Stimulated activated naive B cell treated with anti-CD40 and anti-IgM and Interleukin-4, amounts not matched to agents 10 μg/mL and 1 μg/mL and 100 μg/mL, for 72 hours (primary cell): ENCODE data around the gene LATS1.
"Not testable (repeated sequence)": the region's sequence is repeated elsewhere in the genome, so short reads cannot be mapped to it uniquely, and the experiment has no call there.

Source experiments
- ATAC-seq, 2 donors: fragments of 150-1000 bp; cut with Tn5 transposase; replicated peaks; 2 replicates each; pipeline ENCODE4 v1.10.0; 2021; ENCODE audit warnings: moderate library complexity in 1 of 2
- DNase-seq: peaks from one replicate; pipeline ENCODE4 v3.0.0; 2021
- H3K27ac Mint-ChIP-seq: one replicate; pipeline ENCODE4 v1.8.0; 2022; ENCODE audit warnings: mild to moderate bottlenecking, mixed read lengths
- H3K27me3 Mint-ChIP-seq, 2 donors: one replicate each; pipeline ENCODE4 v1.8.0; 2022; ENCODE audit warnings: mixed read lengths in 2 of 2
- H3K36me3 Mint-ChIP-seq, 2 donors: one replicate each; pipeline ENCODE4 v1.8.0; 2022; ENCODE audit warnings: mixed read lengths in 2 of 2, mild to moderate bottlenecking in 1 of 2
- H3K4me1 Mint-ChIP-seq, 2 donors: one replicate each; pipeline ENCODE4 v1.8.0; 2022; ENCODE audit warnings: mixed read lengths in 2 of 2, mild to moderate bottlenecking in 1 of 2
- H3K4me3 Mint-ChIP-seq, 2 donors: one replicate each; pipeline ENCODE4 v1.8.0; 2022; ENCODE audit warnings: mild to moderate bottlenecking in 2 of 2, mixed read lengths in 2 of 2, moderate library complexity in 1 of 2
- H3K9me3 Mint-ChIP-seq, 2 donors: one replicate each; pipeline ENCODE4 v1.8.0; 2022; ENCODE audit warnings: mixed read lengths in 2 of 2, mild to moderate bottlenecking in 1 of 2

Gene LATS1

DNA sequence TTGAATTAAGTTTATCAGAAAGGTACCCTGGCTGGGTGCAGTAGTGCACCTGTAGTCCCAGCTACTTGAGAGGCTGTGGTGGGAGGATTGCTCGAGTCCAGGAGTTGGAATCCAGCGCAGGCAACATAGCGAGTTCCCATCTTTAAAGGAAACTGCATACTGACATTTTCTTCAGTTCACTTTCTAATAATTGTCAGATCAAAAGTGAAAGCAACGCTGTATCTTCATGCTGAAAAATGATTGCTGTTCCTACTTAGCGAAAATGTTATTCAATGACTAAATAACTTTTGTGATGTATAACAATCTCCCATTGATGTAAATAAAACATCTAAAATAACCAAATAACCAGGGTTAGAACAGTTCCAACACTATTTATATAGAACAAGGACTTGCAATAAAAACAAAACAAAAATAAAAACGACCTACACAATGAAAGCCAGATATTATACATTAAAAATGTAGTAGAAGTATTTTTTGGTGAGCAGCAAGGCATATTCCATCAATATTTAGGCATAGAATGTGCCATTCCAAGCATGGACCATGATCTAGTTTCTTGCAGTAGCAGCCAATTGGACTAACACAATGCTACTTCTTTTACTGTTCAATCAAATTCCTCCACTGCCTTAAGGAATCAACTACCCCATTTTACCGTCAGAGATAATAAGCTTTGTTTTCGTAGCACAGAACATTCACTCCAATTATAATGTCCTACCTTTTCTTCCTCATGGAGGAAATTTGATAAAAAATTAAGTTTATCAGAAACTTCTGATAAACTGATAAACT, 1.5 kb downstream of the LATS1 start:
- peak overlapping the region; percentile 77 to 96 for H3K4me3 Mint-ChIP-seq

DNA sequence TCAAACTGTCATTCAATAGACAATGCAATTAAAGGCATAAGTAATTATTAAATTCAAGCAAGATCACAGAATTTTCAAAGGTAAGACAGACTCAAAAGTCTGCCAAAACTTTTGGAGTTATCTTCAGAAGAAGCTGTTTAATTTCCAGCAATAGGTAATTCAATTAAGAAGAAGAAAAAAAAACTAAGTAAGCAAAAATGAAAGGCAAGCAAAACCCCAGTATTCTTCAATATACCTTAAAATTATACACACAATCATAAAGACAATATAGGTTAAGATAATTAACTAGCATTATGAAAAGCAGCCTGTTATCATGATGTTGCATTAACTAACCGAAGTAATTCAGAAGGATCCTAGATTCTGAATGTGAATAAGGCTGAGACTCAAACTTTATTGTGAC, 3.5 kb downstream of the LATS1 start:
- Mint-ChIP-seq H3K36me3 (peaks cover 2 to 11% of the 10 kb centered on the region in 2 donors), H3K27ac (no peak overlapping the region), H3K4me1 (peaks cover 18 to 43% of the 10 kb centered on the region in 2 donors), H3K4me3 (no peak overlapping the region), H3K27me3 (no peaks in the 10 kb centered on the region), H3K9me3 (no peaks in the 10 kb centered on the region)
- no peak for DNase-seq
- no peak for ATAC-seq

More for the DNA sequence above, 1.5 kb downstream of the LATS1 start:
- no peak for ATAC-seq
- Mint-ChIP-seq H3K4me1 (peaks cover 7 to 27% of the 10 kb centered on the region in 2 donors), H3K27me3 (no peaks in the 10 kb centered on the region), H3K9me3 (no peaks in the 10 kb centered on the region), H3K27ac (peak overlapping the region; percentile 37), H3K36me3 (peaks cover 2 to 10% of the 10 kb centered on the region in 2 donors)
- no peak for DNase-seq

DNA sequence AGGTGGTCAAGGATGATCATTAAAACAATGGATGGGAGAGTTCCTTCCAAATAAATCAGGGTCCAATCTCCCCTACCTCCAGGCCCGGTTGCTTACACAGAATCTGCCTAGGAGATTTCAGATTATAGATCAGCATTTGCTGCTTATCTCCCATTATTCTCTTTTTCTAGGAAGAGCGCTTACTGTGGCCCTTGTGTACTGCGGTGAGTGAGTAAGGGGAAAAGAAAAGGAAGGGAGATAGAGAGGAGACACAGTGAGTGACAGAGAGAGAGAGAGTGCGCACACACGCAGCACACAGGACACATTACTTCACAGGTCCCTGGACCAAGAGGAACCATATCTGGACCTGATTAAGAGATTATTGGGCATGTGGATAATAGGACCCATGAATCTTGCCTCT, 6.2 kb downstream of the LATS1 start:
- Mint-ChIP-seq H3K9me3 (no peaks in the 10 kb centered on the region), H3K36me3 (peaks cover under 1 to 9% of the 10 kb centered on the region in 2 donors), H3K27me3 (no peaks in the 10 kb centered on the region), H3K4me3 (no peak overlapping the region), H3K4me1 (peaks cover 28 to 61% of the 10 kb centered on the region in 2 donors), H3K27ac (peak overlapping the region; percentile 20)
- DNase-seq = no peak
- no peak for ATAC-seq

DNA sequence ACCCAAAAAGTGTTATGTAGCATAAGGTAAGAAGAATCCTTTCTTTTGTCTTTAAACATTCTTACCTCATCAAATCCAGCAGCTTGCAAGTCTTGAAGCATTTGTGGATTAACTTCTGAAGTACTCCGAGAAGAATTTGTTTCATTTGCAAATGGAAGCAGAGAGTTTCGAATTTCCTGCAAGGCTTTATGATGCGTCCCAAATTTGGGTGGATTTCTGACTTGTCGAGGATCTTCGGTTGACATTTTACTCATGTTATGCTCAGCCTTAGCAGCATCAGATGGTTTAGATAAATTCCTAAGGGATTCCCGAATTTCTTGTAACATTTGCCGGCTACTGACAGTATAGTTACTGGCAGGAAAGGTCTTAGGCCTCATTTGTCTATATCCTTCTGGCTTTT, 16.2 kb downstream of the LATS1 start:
- Mint-ChIP-seq H3K27ac (no peak overlapping the region), H3K4me3 (no peak overlapping the region), H3K4me1 (peaks cover 10 to 12% of the 10 kb centered on the region in 2 donors), H3K27me3 (no peaks in the 10 kb centered on the region), H3K36me3 (peaks cover 9 to 11% of the 10 kb centered on the region in 2 donors), H3K9me3 (no peaks in the 10 kb centered on the region)
- DNase-seq (no peak), ATAC-seq (no peak)

DNA sequence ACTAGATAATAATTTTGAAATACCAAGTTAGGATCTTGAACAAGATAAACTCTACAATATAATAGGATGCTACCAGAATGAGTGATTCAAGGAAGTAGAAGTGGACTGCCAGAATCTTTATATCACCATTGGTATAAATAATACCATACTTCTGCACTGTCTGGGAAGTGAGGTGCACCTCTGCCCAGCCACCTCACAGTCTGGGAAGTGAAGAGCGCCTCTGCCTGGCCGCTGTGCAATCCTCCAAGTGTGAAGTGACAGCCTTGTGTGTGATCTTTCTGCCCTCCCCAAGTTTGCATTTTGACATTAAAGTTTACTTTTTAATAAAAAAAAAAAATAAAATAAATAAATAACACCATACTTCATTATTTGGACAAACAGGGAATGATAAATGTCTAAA, 18.8 kb downstream of the LATS1 start:
- Mint-ChIP-seq H3K27me3 (no peaks in the 10 kb centered on the region), H3K4me1 (peaks cover 0 to 1% of the 10 kb centered on the region in 2 donors), H3K4me3 (no peak overlapping the region), H3K27ac (no peak overlapping the region), H3K36me3 (peaks cover 2 to 4% of the 10 kb centered on the region in 2 donors), H3K9me3 (no peaks in the 10 kb centered on the region)
- ATAC-seq (no peak), DNase-seq (no peak)

DNA sequence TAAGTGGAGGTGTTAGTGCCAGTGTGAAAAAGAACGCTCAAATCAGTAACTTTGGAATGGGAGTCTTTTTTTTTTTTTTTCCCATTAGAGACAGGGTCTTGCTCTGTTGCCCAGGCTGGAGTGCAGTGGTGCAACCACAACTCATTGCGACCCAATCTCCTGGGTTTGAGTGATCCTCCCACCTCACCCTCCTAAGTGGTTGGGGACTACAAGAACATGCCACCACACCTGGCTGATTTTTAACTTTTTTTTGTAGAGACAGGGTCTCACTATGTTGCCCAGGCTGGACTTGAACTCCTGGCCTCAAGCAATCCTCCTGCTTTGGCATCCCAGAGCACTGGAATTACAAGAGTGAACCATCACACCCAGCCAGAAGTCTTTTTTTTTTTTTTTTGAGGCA, 19.7 kb downstream of the LATS1 start:
- Mint-ChIP-seq H3K9me3 (no peaks in the 10 kb centered on the region), H3K36me3 (peaks cover 2 to 4% of the 10 kb centered on the region in 2 donors), H3K4me3 (no peak overlapping the region), H3K27ac (no peak overlapping the region), H3K27me3 (no peaks in the 10 kb centered on the region), H3K4me1 (no peaks in the 10 kb centered on the region)
- no peak for DNase-seq
- ATAC-seq = no peak

DNA sequence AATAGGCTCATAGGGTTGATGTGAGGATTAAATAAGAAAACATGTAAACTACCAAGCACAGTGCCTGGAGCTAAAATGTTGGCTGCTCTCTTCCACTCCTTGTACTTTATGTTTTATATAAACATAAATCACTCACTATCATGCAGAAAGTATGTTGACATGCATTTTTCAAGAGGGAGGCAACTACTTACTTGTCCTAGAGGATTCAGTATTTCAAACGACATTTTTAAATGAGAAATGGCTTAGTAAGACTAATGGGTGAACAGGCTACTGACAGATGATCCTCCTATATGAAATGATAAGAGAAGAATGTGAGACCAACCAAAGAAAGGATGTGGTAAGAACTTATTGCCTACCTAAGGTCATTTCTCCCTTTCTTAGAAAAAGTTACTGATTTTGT, 21.0 kb downstream of the LATS1 start:
- Mint-ChIP-seq H3K27ac (no peak overlapping the region), H3K4me3 (no peak overlapping the region), H3K4me1 (no peaks in the 10 kb centered on the region), H3K36me3 (peaks cover 2 to 11% of the 10 kb centered on the region in 2 donors), H3K9me3 (no peaks in the 10 kb centered on the region), H3K27me3 (no peaks in the 10 kb centered on the region)
- DNase-seq = no peak
- ATAC-seq = no peak

DNA sequence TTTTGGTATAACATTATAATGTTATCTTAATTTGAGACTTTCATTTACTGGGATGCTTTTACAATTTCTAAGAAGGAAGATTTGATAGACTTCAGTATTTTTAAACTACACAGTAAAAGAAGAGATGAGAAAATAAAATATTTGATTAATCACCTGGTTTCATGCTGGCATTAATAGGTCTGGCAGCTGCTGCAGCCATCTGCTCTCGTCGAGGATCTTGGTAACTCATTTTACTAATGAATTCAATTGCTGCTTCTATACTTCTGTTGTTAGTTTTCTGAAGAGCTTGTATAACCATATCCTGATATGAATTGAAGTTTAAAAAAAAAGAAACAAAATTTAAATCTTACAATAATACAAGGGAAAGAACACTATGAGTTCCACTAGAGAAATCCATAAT, 23.0 kb downstream of the LATS1 start:
- Mint-ChIP-seq H3K27me3 (no peaks in the 10 kb centered on the region), H3K4me3 (no peak overlapping the region), H3K4me1 (no peaks in the 10 kb centered on the region), H3K27ac (no peak overlapping the region), H3K9me3 (no peaks in the 10 kb centered on the region), H3K36me3 (peaks cover 10 to 17% of the 10 kb centered on the region in 2 donors)
- DNase-seq (no peak), ATAC-seq (no peak)

DNA sequence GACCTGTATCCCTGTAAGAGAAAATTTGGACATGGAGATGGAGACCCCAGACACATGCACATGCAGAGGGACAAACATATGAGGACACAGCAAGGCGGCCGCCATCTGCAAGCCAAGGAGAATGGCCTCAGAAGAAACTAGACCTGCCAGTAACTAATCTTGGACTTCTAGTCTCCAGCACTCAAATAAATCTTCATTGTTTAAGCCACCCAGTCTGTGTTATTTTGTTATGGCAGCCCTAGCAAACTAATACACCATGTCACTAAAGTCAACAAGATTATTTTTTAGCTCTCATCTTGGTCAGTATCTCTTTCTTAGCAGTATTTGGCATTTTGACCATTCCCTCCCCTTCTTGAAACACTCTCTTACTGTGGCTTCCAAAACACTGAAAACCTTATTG, 26.7 kb downstream of the LATS1 start:
- peaks cover 26 to 44% of the 10 kb centered on the region in 2 donors for H3K36me3 Mint-ChIP-seq
- ATAC-seq (no peak), DNase-seq (no peak)
- H3K4me1 Mint-ChIP-seq = peaks cover 5 to 7% of the 10 kb centered on the region in 2 donors
- no peaks in the 10 kb centered on the region for H3K27me3 Mint-ChIP-seq
- no peak overlapping the region for H3K4me3 Mint-ChIP-seq
- no peaks in the 10 kb centered on the region for H3K9me3 Mint-ChIP-seq
- no peak overlapping the region for H3K27ac Mint-ChIP-seq

DNA sequence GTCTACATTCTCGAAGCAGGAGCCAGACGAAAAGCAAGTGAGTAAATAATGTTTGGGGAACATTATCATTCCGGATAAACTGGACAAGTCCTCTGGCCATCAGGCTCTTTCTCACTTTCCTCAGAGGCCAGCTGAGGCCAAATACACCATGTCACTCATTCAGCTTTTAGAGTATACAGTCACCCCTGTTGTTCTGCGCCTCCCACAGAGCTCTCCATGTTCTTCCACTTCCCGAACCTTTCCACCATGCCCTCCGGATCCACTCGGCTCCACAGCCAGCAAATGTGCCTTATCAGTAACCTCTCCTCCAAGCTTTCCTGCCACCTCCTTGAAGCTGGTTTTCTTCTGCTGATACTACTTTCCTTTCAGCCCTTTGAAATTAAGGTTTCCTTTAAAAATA, 31.7 kb downstream of the LATS1 start:
- H3K9me3 Mint-ChIP-seq = no peaks in the 10 kb centered on the region
- H3K27me3 Mint-ChIP-seq = no peaks in the 10 kb centered on the region
- no peak overlapping the region for H3K4me3 Mint-ChIP-seq
- H3K27ac Mint-ChIP-seq = no peak overlapping the region
- no peak for DNase-seq
- ATAC-seq = no peak
- peaks cover 10 to 11% of the 10 kb centered on the region in 2 donors for H3K4me1 Mint-ChIP-seq
- peaks cover 33 to 47% of the 10 kb centered on the region in 2 donors for H3K36me3 Mint-ChIP-seq

DNA sequence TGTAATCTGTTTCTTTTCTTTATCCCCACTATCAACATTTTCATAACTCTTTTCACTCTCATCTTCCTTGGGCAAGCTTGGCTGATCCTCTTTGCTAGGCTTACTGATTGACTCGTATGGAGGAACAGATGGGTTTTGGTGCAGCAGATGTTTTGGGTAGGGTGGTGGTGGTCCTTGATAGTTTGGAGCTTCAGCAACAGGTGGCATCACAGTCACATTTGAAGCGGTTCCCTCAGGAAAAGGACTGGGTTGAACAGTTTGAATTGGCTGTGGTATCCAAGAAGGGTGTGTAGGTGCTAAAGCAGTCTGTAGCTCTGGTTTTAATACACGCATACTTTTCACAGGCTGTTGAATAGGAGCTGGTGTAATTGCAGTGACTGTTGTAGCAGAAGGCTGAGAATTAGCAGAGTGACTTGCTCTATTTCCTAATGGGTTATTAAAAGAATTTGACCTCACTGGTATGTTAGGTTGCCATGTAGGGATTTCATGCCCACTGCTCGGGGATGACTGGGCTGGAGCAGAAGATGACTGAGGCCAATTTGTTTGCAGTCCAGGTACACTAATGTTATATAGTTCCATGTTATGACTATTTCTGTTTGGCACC, 34.5 kb downstream of the LATS1 start:
- Mint-ChIP-seq H3K27ac (no peak overlapping the region), H3K27me3 (no peaks in the 10 kb centered on the region), H3K36me3 (peaks cover 25 to 36% of the 10 kb centered on the region in 2 donors), H3K4me1 (peaks cover 10 to 19% of the 10 kb centered on the region in 2 donors), H3K9me3 (no peaks in the 10 kb centered on the region), H3K4me3 (no peak overlapping the region)
- no peak for ATAC-seq
- DNase-seq = no peak

DNA sequence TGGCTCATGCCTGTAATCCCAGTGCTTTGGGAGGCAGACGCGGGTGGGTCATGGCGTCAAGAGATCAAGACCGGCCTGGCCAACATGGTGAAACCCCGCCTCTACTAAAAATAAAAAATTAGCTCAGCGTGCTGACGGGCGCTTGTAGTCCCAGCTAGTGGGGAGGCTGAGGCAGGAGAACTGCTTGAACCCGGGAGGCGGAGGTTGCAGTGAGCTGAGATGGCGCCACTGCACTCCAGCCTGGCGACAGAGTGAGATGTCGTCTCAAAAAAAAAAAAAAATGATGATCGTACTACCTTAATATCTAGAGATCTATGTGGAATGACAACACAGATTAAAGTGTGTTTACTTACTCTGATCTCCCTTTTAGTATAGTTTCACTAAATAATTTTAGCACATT, 36.1 kb downstream of the LATS1 start:
- not testable (repeated sequence) for DNase-seq, H3K9me3 Mint-ChIP-seq, H3K4me3 Mint-ChIP-seq, ATAC-seq, H3K27ac Mint-ChIP-seq, H3K27me3 Mint-ChIP-seq
- Mint-ChIP-seq H3K4me1 (peaks cover 10 to 19% of the 10 kb centered on the region in 2 donors), H3K36me3 (peaks cover 32 to 44% of the 10 kb centered on the region in 2 donors)

DNA sequence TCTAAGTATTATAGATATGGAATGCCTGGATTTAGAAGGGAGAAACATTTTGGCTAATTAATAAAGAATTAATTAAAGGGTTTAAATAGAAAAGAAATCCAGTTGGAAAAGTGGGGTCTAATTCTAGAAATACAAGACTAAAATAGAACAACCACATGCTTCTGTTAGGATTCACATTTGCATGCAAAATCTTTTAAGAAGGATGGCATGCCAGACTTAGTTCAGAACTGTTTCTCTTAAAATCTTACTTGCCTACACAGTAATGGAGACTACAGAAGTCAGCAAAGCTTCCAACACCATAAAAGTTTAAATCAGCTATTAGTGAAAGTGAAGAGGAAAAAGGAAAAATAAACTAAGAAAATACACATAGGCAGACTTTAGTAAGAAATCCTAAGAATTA, 36.7 kb downstream of the LATS1 start:
- Mint-ChIP-seq H3K9me3 (no peaks in the 10 kb centered on the region), H3K27me3 (no peaks in the 10 kb centered on the region), H3K4me3 (no peak overlapping the region), H3K36me3 (peaks cover 25 to 38% of the 10 kb centered on the region in 2 donors), H3K27ac (no peak overlapping the region), H3K4me1 (peaks cover 5 to 12% of the 10 kb centered on the region in 2 donors)
- DNase-seq (no peak), ATAC-seq (no peak)

DNA sequence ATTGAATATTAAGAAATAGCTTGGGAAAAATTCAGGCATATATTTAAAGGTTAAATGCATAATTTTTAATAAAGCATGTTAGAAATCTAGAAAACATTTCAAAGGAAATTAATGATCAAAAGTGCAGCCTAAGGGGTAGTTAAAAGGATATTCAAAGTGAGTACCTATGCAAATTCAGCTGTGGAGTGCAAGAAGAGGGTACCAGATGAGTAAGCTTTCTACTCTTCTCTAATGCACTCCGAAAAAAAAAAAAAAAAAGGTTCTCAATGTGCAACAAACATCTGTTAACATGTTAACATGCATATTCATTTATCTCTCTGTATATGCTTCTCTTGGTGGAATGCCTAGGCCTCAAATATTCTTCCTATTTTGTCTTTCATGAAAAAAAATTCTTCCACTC, 37.4 kb downstream of the LATS1 start:
- peaks cover 25 to 39% of the 10 kb centered on the region in 2 donors for H3K36me3 Mint-ChIP-seq
- H3K4me1 Mint-ChIP-seq = peaks cover 5 to 10% of the 10 kb centered on the region in 2 donors
- no peak overlapping the region for H3K4me3 Mint-ChIP-seq
- DNase-seq (no peak), ATAC-seq (no peak)
- no peaks in the 10 kb centered on the region for H3K9me3 Mint-ChIP-seq
- no peaks in the 10 kb centered on the region for H3K27me3 Mint-ChIP-seq
- no peak overlapping the region for H3K27ac Mint-ChIP-seq

DNA sequence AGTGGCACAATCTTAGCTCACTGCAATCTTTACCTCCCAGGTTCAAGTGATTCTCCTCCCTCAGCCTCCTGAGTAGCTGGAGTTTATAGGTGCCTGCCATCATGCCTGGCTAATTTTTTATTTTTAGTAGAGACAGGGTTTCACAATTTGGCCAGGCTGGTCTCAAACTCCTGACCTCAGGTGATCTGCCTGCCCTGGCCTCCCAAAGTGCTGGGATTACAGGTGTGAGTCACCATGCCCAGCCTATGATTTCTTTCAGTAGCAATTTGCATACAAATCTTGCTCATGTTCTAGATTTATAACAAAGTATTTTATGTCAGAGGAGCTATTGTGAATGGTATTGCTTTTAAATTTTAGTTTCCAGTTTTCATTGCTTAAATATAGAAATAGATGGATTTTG, 45.6 kb downstream of the LATS1 start:
- H3K36me3 Mint-ChIP-seq = peaks cover 40 to 59% of the 10 kb centered on the region in 2 donors
- H3K4me3 Mint-ChIP-seq, ATAC-seq, H3K4me1 Mint-ChIP-seq, H3K27me3 Mint-ChIP-seq, H3K9me3 Mint-ChIP-seq, H3K27ac Mint-ChIP-seq, DNase-seq: not testable (repeated sequence)
